Spleen (tissue), 7 donors: ENCODE measurements around the gene CABCOCO1.

Experiments
- CTCF ChIP-seq, 11 experiments: fragments of 200-600 bp in 7 of 11; fragments of 450-650 bp in 4 of 11; sonication (generic) in 4 of 11; IDR thresholded peaks in 8 of 11; conservative IDR thresholded peaks in 3 of 11; 1 replicate in 7 of 11; 2 replicates in 4 of 11; pipeline versions ENCODE4 v1.4.0 to v1.8.0; 2016 to 2021; ENCODE audit warnings: antibody characterized with exemption in 11 of 11, inconsistent platforms in 4 of 11, mild to moderate bottlenecking in 1 of 11
- POLR2AphosphoS5 ChIP-seq, 3 donors: sonication (generic); formaldehyde crosslinking; IDR thresholded peaks; one replicate each; pipeline ENCODE4 v1.5.1; 2017; ENCODE audit warnings: antibody characterized with exemption in 3 of 3
- donor health status: DM: no; HTN: no; CAD: no; lungs with moderate emphysema.
- donor health status: DM: no; HTN: no; CAD: no.
- donor health status: DM: no; HTN: no; CAD: no.

GRCh38 chr10:61754587-61755550 is 92.1 kb downstream of the CABCOCO1 start:
- TF ChIP-seq POLR2AphosphoS5 (IDR thresholded peaks at IDR 0.05) (no peak), CTCF (IDR thresholded peaks at IDR 0.05 in 8 of 11, conservative IDR thresholded peaks at IDR 0.05 in 3 of 11) (no peak)
